Measurements from ENCODE around the gene PRLHR.
A peak's percentile ranks its signal among the peaks of the same experiment; 100 is the strongest.

PRLHR gene

GRCh38 chr10:118557946-118558345, 37.5 kb downstream of the PRLHR start:
- no peak for DNase-seq

- peak; percentile 32 for DNase-seq
Measured at GRCh38 chr10:118551535-118552100, 43.8 kb downstream of the PRLHR start.

GRCh38 chr10:118547282-118547681, 48.2 kb downstream of the PRLHR start:
- DNase-seq, result peak; percentile 5

GRCh38 chr10:118546479-118546878, 49.0 kb downstream of the PRLHR start:
- DNase-seq, result no peak

- DNase-seq, result no peak
Measured at GRCh38 chr10:118545381-118545780, 50.1 kb downstream of the PRLHR start.

- DNase-seq, result no peak
Measured at GRCh38 chr10:118544401-118544948, 51.0 kb downstream of the PRLHR start.

GRCh38 chr10:118543714-118544400, 51.6 kb downstream of the PRLHR start:
- peak; percentile 59 for DNase-seq

- DNase-seq, result peak; percentile 53
Measured at GRCh38 chr10:118542745-118543144, 52.7 kb downstream of the PRLHR start.

- DNase-seq, result no peak
Measured at GRCh38 chr10:118542205-118542604, 53.2 kb downstream of the PRLHR start.

- DNase-seq, result no peak
Measured at GRCh38 chr10:118541718-118542117, 53.7 kb downstream of the PRLHR start.
